ENCODE measurements around the gene STEAP3. TPM values are rescaled to one million over a fixed set of nuclear protein-coding genes. Genes with fewer than 3 reads are reported as not detected.

The STEAP3 gene
- total RNA-seq, 1 donor = 50.9 TPM

DNA sequence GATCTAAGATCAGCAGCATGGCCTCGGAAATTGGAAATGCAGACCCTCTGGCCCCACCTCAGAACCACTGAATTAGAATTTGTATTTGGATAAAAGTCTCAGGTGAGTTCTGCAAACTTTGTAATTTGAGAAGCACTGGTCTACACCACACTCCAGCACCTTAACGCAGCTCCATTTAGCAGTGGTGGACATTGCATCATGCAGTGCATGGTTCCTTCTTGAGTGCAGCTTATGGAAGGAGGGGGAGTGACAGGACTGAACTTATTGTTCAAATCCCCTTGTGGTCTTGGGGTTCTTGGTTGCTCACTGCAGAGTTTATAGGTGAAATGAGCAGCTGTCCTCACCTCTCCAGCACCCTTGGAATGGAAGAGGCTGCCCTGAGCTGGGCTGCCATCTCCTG, 17.4 kb upstream of the STEAP3 start:
- no peak overlapping the region for H3K4me3 ChIP-seq (ENCODE audit: low read depth, low read length)
- no peak for DNase-seq (ENCODE audit: low read depth)
- TF ChIP-seq, protein P1, sequence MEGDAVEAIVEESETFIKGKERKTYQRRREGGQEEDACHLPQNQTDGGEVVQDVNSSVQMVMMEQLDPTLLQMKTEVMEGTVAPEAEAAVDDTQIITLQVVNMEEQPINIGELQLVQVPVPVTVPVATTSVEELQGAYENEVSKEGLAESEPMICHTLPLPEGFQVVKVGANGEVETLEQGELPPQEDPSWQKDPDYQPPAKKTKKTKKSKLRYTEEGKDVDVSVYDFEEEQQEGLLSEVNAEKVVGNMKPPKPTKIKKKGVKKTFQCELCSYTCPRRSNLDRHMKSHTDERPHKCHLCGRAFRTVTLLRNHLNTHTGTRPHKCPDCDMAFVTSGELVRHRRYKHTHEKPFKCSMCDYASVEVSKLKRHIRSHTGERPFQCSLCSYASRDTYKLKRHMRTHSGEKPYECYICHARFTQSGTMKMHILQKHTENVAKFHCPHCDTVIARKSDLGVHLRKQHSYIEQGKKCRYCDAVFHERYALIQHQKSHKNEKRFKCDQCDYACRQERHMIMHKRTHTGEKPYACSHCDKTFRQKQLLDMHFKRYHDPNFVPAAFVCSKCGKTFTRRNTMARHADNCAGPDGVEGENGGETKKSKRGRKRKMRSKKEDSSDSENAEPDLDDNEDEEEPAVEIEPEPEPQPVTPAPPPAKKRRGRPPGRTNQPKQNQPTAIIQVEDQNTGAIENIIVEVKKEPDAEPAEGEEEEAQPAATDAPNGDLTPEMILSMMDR (IDR thresholded peaks at IDR 0.05; ENCODE audit: insufficient read depth, low read length) = no peak

DNA sequence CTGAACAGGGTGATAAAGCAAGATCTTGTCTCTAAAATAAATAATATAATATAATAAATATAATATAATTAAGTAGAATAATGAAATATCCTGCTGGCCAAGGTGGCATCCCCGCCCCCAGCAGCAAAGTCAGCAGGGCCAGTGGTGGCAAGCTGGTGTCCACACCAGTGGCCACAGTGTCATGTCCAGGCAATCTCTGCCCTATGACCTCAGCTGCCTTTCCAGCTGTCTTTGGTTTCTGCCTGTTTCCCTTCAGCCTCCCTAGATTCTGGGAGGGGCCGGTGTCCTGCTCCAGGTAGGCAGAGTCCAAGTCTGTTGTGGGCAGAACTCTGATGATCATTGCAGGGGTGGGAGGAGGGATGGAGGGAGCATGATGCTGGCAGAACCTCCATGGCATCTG, 16.2 kb upstream of the STEAP3 start:
- H3K4me3 ChIP-seq (ENCODE audit: low read depth, low read length) = no peak overlapping the region
- DNase-seq (ENCODE audit: low read depth) = no peak
- TF ChIP-seq, protein P1 (IDR thresholded peaks at IDR 0.05; ENCODE audit: insufficient read depth, low read length) = no peak

DNA sequence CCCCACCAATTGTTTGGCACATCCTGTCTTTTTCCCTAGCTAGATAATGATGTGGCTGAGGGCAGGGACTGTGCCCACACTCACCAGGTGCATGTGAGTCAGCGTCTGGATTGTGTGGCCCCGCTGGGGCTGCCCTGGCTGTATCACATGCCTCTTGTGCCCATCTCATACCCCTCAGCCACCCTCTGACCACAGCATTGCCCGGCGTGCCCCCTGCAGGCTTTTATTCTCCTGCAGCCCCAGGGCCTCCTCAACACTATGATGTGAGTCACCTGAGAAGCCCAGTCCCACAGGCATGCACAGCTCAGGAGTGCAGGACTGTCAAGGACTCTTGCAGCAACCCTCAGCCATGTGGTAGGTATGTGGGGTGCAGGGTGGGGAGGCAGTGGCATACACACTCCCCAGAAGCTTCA, 14.8 kb upstream of the STEAP3 start:
- TF ChIP-seq, protein P1 (IDR thresholded peaks at IDR 0.05; ENCODE audit: insufficient read depth, low read length) = no peak
- no peak for DNase-seq (ENCODE audit: low read depth)
- H3K4me3 ChIP-seq (ENCODE audit: low read depth, low read length) = no peak overlapping the region

DNA sequence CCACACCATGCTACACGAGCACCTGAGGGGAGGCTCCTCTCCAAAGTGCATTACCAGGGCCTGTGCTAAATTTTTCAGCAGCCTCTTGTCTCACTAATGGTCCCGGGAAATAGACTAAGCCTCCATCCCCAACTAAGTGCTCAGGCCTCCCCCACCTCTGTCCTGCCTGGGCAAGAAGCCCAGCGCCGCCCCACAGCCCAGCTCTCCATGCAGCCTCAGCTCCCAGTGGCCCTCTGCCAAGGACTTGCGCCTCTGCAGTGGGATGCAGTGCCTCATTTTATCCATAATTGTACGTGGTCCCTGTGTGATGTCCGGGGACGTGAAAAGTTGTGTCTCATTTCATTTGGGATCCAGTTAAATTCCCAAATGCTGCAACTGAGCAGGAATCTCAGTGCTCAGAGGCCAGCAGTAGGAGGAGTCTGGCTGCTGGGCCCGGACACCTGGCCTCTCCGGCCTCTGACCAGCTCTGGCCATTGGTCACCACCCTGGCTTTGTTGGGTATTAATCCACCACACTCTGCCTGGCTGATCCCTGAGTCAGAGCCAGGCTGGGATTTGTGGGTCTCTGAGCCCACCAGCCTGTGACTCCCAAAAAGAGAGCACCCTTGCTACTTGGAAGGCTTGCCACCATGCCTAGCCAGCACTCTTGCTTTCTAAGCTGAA, 11.4 kb upstream of the STEAP3 start:
- TF ChIP-seq, protein P1 (IDR thresholded peaks at IDR 0.05; ENCODE audit: insufficient read depth, low read length) = no peak
- no peak for DNase-seq (ENCODE audit: low read depth)
- no peak overlapping the region for H3K4me3 ChIP-seq (ENCODE audit: low read depth, low read length)

DNA sequence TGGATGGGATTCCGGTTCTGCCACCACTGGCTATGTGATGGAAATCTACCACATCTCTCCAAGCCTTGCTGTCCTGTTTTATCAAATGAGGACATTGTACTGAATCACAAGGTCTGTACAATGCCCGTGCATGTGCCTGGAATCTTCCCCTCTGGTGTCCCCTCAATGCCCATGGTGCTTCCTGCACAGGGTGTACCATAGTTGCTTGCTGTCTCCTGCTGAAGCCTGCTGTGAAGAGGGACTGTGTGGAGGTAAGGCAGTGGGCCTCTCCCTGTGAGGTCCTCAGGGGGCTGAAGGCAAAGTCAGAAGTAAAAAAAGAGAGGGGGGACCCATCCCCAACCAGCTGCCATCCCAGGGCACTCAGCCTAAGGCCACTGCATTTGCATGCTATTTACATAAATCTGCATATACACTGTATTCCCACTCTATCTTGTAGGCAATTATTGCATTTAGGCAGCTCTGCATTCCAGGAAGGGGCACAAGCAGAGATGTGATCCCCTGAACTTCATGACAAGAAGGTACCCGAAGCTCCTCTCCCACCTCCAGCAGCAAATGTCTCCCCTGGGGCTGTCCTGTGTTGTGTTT, 9.1 kb upstream of the STEAP3 start:
- no peak for DNase-seq (ENCODE audit: low read depth)
- no peak overlapping the region for H3K4me3 ChIP-seq (ENCODE audit: low read depth, low read length)
- TF ChIP-seq, protein P1 (IDR thresholded peaks at IDR 0.05; ENCODE audit: insufficient read depth, low read length) = no peak

DNA sequence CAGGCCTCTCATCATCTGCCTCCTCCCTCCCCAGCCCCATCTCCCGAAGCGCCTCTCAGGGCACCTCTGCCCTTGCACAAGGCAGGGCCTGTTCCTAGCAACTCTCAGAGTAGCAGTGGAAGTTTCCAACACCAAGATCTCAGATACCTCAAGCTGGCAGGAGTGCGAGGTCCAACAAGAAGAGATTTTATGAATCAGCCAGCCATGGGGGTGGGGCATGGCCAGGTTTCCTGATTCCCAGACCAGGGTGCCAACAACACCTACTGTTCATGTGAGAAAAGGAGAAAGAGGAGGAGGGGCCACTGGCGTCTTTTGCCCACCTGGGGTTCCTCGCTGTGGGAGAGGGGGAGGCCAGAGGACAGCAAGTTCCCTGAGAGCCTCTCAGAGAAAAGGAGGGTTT, 6.6 kb upstream of the STEAP3 start:
- TF ChIP-seq, protein P1 (IDR thresholded peaks at IDR 0.05; ENCODE audit: insufficient read depth, low read length) = no peak
- DNase-seq (ENCODE audit: low read depth) = no peak
- H3K4me3 ChIP-seq (ENCODE audit: low read depth, low read length) = no peak overlapping the region

All from fibroblast of the aortic adventitia (primary cell).